Fibroblast of pulmonary artery (primary cell): Measurements from ENCODE around the gene CDH24.

Experiments used
- DNase-seq: peaks from one replicate; pipeline ENCODE4 v3.0.0-alpha.2; 2010; ENCODE audit warnings: low read depth
- H3K4me3 ChIP-seq: replicated peaks from 2 replicates; pipeline ENCODE4 v1.5.1; 2011; ENCODE audit warnings: low read depth, mild to moderate bottlenecking, control low read depth, low read length, moderate library complexity
- CTCF ChIP-seq: IDR thresholded peaks from 2 replicates; pipeline ENCODE4 v1.5.1; 2011; ENCODE audit warnings: mild to moderate bottlenecking, control low read depth, low read length, inconsistent platforms; ENCODE audit errors: missing control alignments

The CDH24 gene

GRCh38 chr14:23089498-23090253 lies 32.4 kb upstream of the CDH24 start:
- no peak for DNase-seq
- no peak for TF ChIP-seq CTCF
- no peak overlapping the region for H3K4me3 ChIP-seq

GRCh38 chr14:23086565-23086964 lies 29.2 kb upstream of the CDH24 start:
- no peak overlapping the region for H3K4me3 ChIP-seq
- no peak for TF ChIP-seq CTCF
- DNase-seq: no peak

GRCh38 chr14:23085458-23085857 lies 28.1 kb upstream of the CDH24 start:
- no peak for TF ChIP-seq CTCF
- no peak overlapping the region for H3K4me3 ChIP-seq
- DNase-seq: no peak

- no peak for DNase-seq
These were observed 23.2 kb upstream of the CDH24 start for GRCh38 chr14:23080474-23080873.

GRCh38 chr14:23079716-23080115 lies 22.4 kb upstream of the CDH24 start:
- no peak for DNase-seq
- H3K4me3 ChIP-seq: no peak overlapping the region
- no peak for TF ChIP-seq CTCF

More at GRCh38 chr14:23080474-23080873, 23.2 kb upstream of the CDH24 start:
- no peak for TF ChIP-seq CTCF
- H3K4me3 ChIP-seq: no peak overlapping the region

- peak; percentile 95 for DNase-seq
- no peak for TF ChIP-seq CTCF
- H3K4me3 ChIP-seq: no peak overlapping the region
These were observed 21.4 kb upstream of the CDH24 start for GRCh38 chr14:23078692-23079116.

- no peak overlapping the region for H3K4me3 ChIP-seq
- TF ChIP-seq CTCF: no peak
- no peak for DNase-seq
These were observed 20.6 kb upstream of the CDH24 start for GRCh38 chr14:23077962-23078361.
